Activated naive CD8-positive, alpha-beta T cell treated with anti-CD3 and anti-CD28 coated beads, Interleukin-2, amount 50 U/mL, for 16 hours (primary cell): ENCODE measurements around the gene MYADML2.

Experiments
- DNase-seq: peaks from one replicate; pipeline ENCODE4 v3.0.0-alpha.2; 2020; ENCODE audit warnings: low read depth, low spot score

Gene MYADML2

GRCh38 chr17:81901167-81902022 lies 45.6 kb downstream of the MYADML2 start:
- no peak for DNase-seq

GRCh38 chr17:81900181-81900820 lies 46.7 kb downstream of the MYADML2 start:
- DNase-seq = no peak

- DNase-seq = no peak
Observed at GRCh38 chr17:81899514-81900166, 47.4 kb downstream of the MYADML2 start.

- no peak for DNase-seq
Observed at GRCh38 chr17:81898885-81899284, 48.1 kb downstream of the MYADML2 start.

- no peak for DNase-seq
Observed at GRCh38 chr17:81898029-81898866, 48.8 kb downstream of the MYADML2 start.

GRCh38 chr17:81895400-81895799 lies 51.6 kb downstream of the MYADML2 start:
- no peak for DNase-seq

GRCh38 chr17:81891303-81891552 lies 55.8 kb downstream of the MYADML2 start:
- DNase-seq = no peak

- no peak for DNase-seq
Observed at GRCh38 chr17:81890447-81891302, 56.4 kb downstream of the MYADML2 start.
